ENCODE data around the gene ABHD16A.

ABHD16A gene

DNA sequence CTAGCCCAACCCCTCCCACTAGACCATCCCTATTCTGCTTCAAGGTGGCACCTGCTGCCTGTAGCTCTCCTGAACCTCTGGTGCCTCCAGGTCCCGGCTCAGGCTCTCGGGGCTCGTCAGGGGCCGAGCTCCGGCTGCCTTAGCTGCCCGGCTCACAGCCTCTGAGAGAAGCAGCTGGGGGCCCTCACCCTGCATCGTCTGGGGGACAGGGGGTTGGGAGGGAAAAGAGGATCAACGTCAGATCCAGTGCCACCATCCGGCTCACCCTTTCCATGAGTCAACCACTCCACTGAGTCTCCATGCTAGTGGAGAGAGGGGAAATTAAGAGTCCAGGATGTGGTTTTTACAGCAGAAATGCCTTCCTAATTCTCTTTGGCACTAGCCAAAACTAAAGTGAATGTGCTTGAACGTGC lies 63.7 kb downstream of the ABHD16A start:
- no peak for DNase-seq (ENCODE audit: low read depth)

DNA sequence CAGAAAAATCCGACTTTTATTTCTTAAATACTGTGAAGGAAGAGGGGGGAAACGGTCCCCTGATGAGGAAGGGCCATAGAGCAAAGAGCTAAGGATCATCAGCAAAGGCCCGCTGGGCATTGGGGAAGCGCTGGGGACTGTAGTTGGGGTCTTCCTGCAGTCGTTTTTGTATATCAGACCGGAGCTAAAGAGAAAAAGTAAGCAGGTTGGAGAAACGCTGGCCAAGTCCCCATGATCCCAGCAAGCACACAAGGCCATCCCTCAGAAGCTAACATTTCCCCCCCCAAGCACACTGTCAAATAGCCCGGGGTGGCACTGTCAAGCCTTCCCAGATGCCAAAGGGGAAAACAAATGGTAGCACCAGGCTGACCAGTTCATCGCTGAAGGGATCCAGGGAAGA lies 64.1 kb downstream of the ABHD16A start:
- no peak for DNase-seq (ENCODE audit: low read depth)
